BE2C (cell line): ENCODE measurements around the gene KRT84.
A peak's percentile ranks its signal among the peaks of the same experiment; 100 is the strongest.

ENCODE experiments used
- DNase-seq: peaks from one replicate; pipeline ENCODE4 v3.0.0-alpha.2; 2020
- H3K27me3 ChIP-seq: fragments of 250-450 bp; sonication (Bioruptor Pico); 2 replicates; pipeline ENCODE4 v1.5.1; 2020; ENCODE audit warnings: mild to moderate bottlenecking
- H3K36me3 ChIP-seq: fragments of 250-450 bp; sonication (Bioruptor Pico); 2 replicates; pipeline ENCODE4 v1.5.1; 2020; ENCODE audit warnings: mild to moderate bottlenecking
- H3K4me1 ChIP-seq: fragments of 250-450 bp; sonication (Bioruptor Pico); 2 replicates; pipeline ENCODE4 v1.5.1; 2020
- H3K4me3 ChIP-seq: 2 replicates; pipeline ENCODE4 v1.5.1; 2011; ENCODE audit warnings: low read depth, low read length
- H3K9me3 ChIP-seq: fragments of 250-450 bp; sonication (Bioruptor Pico); 2 replicates; pipeline ENCODE4 v1.5.1; 2020
- TF ChIP-seq, protein P1 (sequence below): IDR thresholded peaks from 2 replicates; pipeline ENCODE4 v1.5.1; 2012; ENCODE audit warnings: mild to moderate bottlenecking, low read depth, low read length

KRT84 gene

DNA sequence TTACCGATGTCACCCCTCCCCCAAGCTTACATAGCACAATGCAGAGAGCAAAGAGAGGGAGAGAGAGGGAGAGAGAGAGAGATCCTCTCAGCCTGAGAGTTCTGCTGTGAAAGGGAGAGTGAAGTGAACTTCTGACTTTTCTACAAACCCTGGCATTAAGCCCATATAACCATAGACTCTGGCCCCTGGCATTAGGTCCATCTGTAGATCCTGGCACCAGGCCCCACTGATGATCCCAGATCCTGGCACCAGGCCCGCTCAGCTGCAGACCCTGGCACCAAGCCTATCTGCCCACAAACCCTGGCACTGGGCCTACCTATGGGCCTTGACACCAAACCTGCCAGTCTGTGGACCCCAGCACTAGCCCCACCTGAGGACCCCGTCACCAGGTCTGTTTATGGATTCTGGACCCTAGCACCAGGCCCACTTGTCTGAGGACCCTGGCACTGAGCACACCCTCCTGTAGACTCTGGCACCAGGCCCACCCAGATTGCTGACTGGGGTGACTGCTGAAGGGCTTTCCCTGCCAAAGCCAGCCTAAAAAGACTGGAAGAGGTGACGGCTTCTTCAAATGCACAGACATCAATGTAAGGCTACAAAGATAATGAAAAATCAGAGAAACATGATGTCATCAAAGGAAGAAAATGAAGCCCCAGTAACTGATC is 49.7 kb downstream of the KRT84 start:
- Histone ChIP-seq H3K4me3 (no peak overlapping the region), H3K4me1 (no peaks in the 10 kb centered on the region; the same call in none of the 2 replicates), H3K9me3 (no peaks in the 10 kb centered on the region), H3K27me3 (peaks cover 13% of the 10 kb centered on the region), H3K36me3 (no peaks in the 10 kb centered on the region)
- peak; percentile 63 for DNase-seq
- TF ChIP-seq, protein P1, sequence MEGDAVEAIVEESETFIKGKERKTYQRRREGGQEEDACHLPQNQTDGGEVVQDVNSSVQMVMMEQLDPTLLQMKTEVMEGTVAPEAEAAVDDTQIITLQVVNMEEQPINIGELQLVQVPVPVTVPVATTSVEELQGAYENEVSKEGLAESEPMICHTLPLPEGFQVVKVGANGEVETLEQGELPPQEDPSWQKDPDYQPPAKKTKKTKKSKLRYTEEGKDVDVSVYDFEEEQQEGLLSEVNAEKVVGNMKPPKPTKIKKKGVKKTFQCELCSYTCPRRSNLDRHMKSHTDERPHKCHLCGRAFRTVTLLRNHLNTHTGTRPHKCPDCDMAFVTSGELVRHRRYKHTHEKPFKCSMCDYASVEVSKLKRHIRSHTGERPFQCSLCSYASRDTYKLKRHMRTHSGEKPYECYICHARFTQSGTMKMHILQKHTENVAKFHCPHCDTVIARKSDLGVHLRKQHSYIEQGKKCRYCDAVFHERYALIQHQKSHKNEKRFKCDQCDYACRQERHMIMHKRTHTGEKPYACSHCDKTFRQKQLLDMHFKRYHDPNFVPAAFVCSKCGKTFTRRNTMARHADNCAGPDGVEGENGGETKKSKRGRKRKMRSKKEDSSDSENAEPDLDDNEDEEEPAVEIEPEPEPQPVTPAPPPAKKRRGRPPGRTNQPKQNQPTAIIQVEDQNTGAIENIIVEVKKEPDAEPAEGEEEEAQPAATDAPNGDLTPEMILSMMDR, result no peak

DNA sequence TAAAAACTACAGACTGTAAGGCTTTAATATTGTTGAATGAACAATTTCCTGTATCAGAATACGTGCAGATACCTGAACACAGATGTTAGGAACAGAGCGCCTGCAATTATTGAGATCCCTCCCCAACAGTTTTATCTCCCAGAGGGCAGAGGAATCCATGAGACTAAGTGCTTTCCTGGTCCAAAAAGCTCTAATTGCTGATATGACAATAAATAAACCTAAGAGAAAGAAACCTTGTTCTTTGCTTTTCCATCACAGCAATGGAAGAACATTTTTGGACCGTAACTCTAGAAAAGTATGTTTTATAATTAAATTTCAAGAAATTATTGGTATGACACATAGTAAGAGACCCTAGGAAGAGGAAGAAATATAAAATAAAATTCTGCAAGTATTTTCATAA is 51.3 kb downstream of the KRT84 start:
- DNase-seq, result no peak
- H3K4me3 ChIP-seq, result no peak overlapping the region
- H3K36me3 ChIP-seq, result no peaks in the 10 kb centered on the region
- no peaks in the 10 kb centered on the region; the same call in none of the 2 replicates for H3K4me1 ChIP-seq
- TF ChIP-seq, protein P1, result no peak
- no peaks in the 10 kb centered on the region for H3K9me3 ChIP-seq
- H3K27me3 ChIP-seq, result peaks cover 13% of the 10 kb centered on the region

DNA sequence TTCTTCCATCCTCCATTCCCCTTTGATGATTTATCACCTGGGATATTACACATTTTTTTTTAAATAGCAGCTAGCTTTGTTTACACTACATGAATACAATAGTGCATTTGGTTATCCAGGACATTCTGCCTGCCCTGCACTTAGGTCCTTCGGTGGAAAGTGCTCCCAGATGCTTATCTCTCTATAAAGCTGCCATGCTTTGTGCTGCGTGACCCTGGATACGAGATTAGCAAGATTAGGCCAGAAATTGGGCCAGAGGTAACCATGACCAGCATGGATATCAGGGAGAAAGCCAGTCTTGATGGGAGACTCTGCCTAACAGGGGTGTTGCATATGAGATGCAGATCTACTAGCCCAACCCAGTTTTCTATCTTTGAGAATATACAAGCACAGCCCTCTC is 52.1 kb downstream of the KRT84 start:
- Histone ChIP-seq H3K9me3 (no peaks in the 10 kb centered on the region), H3K36me3 (no peaks in the 10 kb centered on the region), H3K4me3 (no peak overlapping the region), H3K27me3 (peaks cover 7% of the 10 kb centered on the region), H3K4me1 (no peaks in the 10 kb centered on the region; the same call in none of the 2 replicates)
- TF ChIP-seq, protein P1, result no peak
- no peak for DNase-seq

DNA sequence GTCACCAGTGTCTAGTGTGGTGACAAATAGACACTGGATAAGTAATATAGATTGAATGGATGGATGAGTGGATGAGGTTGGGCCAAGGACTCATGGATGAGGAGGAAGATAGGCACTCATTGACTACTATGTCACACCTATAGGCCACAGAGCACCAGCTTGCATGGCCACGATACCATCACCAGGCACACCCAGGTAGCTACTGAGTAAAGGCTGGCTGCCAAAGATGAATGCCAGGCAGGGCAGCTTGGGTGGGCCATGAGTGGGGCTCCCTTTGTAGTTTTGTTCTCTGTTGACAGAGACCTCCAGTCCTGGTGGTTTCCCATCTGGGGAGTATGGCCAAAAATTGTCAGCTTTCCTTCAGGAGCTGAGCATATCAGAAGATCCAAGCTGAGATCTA is 53.1 kb downstream of the KRT84 start:
- TF ChIP-seq, protein P1, result no peak
- no peaks in the 10 kb centered on the region for H3K36me3 ChIP-seq
- DNase-seq, result no peak
- H3K4me1 ChIP-seq, result no peaks in the 10 kb centered on the region; the same call in none of the 2 replicates
- no peaks in the 10 kb centered on the region for H3K9me3 ChIP-seq
- H3K27me3 ChIP-seq, result peaks cover 2% of the 10 kb centered on the region
- H3K4me3 ChIP-seq, result no peak overlapping the region

DNA sequence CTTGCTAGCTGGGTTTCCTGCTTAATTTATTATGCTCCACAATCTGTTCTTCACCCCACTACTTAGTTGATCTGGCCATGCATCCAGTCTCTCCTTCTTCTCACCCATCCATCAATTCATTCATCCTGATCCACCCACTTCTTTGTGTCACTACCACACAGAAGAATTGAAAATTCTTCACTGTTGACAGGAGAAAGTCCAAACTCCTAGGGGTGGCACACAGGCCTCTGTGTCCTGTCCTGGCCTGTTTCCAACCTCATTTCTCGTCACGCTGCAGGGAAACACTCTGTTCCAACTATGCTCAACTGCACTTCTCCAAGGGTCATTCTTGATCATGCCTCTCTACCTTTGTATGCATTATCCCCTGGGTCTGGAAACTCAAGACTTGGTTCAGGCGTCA is 53.6 kb downstream of the KRT84 start:
- DNase-seq, result no peak
- no peak overlapping the region for H3K4me3 ChIP-seq
- no peaks in the 10 kb centered on the region for H3K36me3 ChIP-seq
- H3K4me1 ChIP-seq, result no peaks in the 10 kb centered on the region; the same call in none of the 2 replicates
- no peaks in the 10 kb centered on the region for H3K9me3 ChIP-seq
- TF ChIP-seq, protein P1, result no peak
- no peaks in the 10 kb centered on the region for H3K27me3 ChIP-seq

DNA sequence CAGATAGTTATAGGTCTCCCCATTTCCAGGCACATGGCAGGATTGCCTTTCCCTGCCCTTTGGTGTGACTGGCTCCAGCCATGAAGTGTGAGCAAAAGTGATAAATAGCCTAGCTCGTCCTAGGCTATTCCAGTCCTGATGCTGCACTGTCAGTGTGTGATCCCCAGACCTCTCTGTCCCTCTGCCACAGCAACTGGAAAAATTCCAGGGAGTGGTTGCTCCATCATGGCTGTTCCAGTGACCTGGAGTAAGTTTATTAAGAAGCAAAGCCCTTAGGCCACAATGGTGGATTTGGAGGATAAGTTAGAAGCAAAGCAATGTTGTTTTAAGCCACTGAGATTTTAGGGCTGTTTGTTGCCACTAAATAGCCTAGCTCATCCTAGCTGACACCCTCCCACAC is 54.4 kb downstream of the KRT84 start:
- TF ChIP-seq, protein P1, result no peak
- no peaks in the 10 kb centered on the region for H3K27me3 ChIP-seq
- no peak for DNase-seq

More for the DNA sequence above, 54.4 kb downstream of the KRT84 start:
- Histone ChIP-seq H3K36me3 (no peaks in the 10 kb centered on the region), H3K4me1 (no peaks in the 10 kb centered on the region; the same call in none of the 2 replicates), H3K9me3 (no peaks in the 10 kb centered on the region), H3K4me3 (no peak overlapping the region)
